Smooth muscle cell (in vitro differentiated cells): Measurements from ENCODE around the gene NFATC4. TPM values are rescaled to one million over a fixed set of nuclear protein-coding genes. Genes with fewer than 3 reads are reported as not detected.

Experiments used
- DNase-seq: peaks from one replicate; lab custom pipeline; 2025; ENCODE audit not compliant: unreplicated experiment; lab: John Stamatoyannopoulos, UW
- H2AFZ ChIP-seq: fragments of 200-600 bp; sonication (generic); 2 replicates; pipeline ENCODE4 v1.6.0; 2016; ENCODE audit warnings: antibody characterized with exemption, low read depth, mild to moderate bottlenecking
- H3F3A ChIP-seq: fragments of 200-600 bp; sonication (generic); 2 replicates; pipeline ENCODE4 v1.6.0; 2017; ENCODE audit warnings: antibody characterized with exemption, low read depth
- H3K27ac ChIP-seq: fragments of 200-600 bp; sonication (generic); 2 replicates; pipeline ENCODE4 v1.5.1; 2016; ENCODE audit warnings: low read depth, mild to moderate bottlenecking
- H3K27me3 ChIP-seq: fragments of 200-600 bp; sonication (generic); 2 replicates; pipeline ENCODE4 v1.6.1; 2016; ENCODE audit warnings: low read depth, mild to moderate bottlenecking
- H3K36me3 ChIP-seq: fragments of 200-600 bp; sonication (generic); 2 replicates; pipeline ENCODE4 v1.5.1; 2016; ENCODE audit warnings: low read depth
- H3K4me1 ChIP-seq: fragments of 200-600 bp; sonication (generic); 2 replicates; pipeline ENCODE4 v1.5.1; 2016; ENCODE audit warnings: low read depth
- H3K4me2 ChIP-seq: fragments of 200-600 bp; sonication (generic); 2 replicates; pipeline ENCODE4 v1.6.0; 2016; ENCODE audit warnings: mild to moderate bottlenecking
- H3K4me3 ChIP-seq: fragments of 200-600 bp; sonication (generic); 2 replicates; pipeline ENCODE4 v1.5.1; 2016; ENCODE audit warnings: mild to moderate bottlenecking
- H3K79me2 ChIP-seq: fragments of 200-600 bp; sonication (generic); 2 replicates; pipeline ENCODE4 v1.6.0; 2016; ENCODE audit warnings: low read depth, mild to moderate bottlenecking
- H3K9ac ChIP-seq: fragments of 200-600 bp; sonication (generic); 2 replicates; pipeline ENCODE4 v1.6.0; 2016; ENCODE audit warnings: low read depth
- H3K9me3 ChIP-seq: fragments of 200-600 bp; sonication (generic); replicated peaks from 2 replicates; pipeline ENCODE4 v1.5.1; 2016; ENCODE audit warnings: low read depth
- H4K20me1 ChIP-seq: fragments of 200-600 bp; sonication (generic); 2 replicates; pipeline ENCODE4 v1.6.0; 2016; ENCODE audit warnings: low read depth
- CTCF ChIP-seq: fragments of 200-600 bp; sonication (generic); IDR thresholded peaks from 2 replicates; pipeline ENCODE4 v1.5.1; 2017; ENCODE audit warnings: borderline replicate concordance, mild to moderate bottlenecking, antibody characterized with exemption; ENCODE audit not compliant: insufficient read depth, poor library complexity, severe bottlenecking
- WGBS: methylation state at CpG from one replicate; pipeline ENCODE4 v1.1.7; 2016; ENCODE audit warnings: low lambda C conversion rate; 5-methylcytosine and 5-hydroxymethylcytosine counted together
- polyA plus RNA-seq: library from polyadenylated mRNA; unstranded; fragments of >200 nt; fragmentation: Nextera tagmentation; extraction: Ambion mirVana; gene quantifications from 2 replicates; pipeline ENCODE4 v1.2.1, GENCODE V29; 2016
- total RNA-seq: library from RNA; depleted of rRNA; stranded (reverse); fragments of >200 nt; gene quantifications from 2 replicates; pipeline ENCODE4 v1.2.3, GENCODE V29; 2014

NFATC4 gene
- total and polyA plus RNA-seq, 2 experiments from 2014 or later = 44.6 to 84.7 TPM

DNA sequence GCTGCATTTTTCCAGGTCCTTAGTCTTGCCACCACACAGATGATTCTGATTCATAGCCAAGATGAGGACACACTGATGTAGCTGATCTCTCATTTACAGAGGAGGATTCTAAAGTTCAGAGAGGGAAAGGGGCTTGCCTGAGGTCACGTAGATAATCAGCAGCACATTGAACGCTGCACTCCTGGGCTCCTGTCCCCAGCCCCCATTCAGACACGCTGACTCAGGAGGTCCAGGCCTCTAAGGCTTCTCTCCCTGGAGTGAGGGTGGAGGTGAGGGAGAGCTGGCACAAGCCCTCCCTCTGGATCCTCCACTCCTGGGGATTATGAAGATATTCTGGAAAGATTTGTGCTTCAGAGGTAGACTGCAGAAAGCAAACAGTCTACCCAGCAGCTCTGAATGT lies 10.3 kb downstream of the NFATC4 start:
- no peak overlapping the region for H2AFZ ChIP-seq
- no peaks in the 10 kb centered on the region for H3K79me2 ChIP-seq
- H3K27ac ChIP-seq = no peak overlapping the region
- 69% methylated on average over 3 of the region's 3 CpGs for WGBS
- H4K20me1 ChIP-seq = peaks cover 14% of the 10 kb centered on the region
- no peak overlapping the region for H3K9ac ChIP-seq
- no peak for DNase-seq
- H3K4me1 ChIP-seq = no peaks in the 10 kb centered on the region
- no peak overlapping the region for H3K4me2 ChIP-seq
- H3K4me3 ChIP-seq = no peak overlapping the region
- no peak for TF ChIP-seq CTCF
- H3K9me3 ChIP-seq = no peaks in the 10 kb centered on the region
- no peaks in the 10 kb centered on the region for H3F3A ChIP-seq
- no peaks in the 10 kb centered on the region for H3K27me3 ChIP-seq
- H3K36me3 ChIP-seq = no peaks in the 10 kb centered on the region

- Histone ChIP-seq H3K4me2 (no peak overlapping the region), H3K27me3 (no peaks in the 10 kb centered on the region), H3K4me1 (no peaks in the 10 kb centered on the region), H3K36me3 (no peaks in the 10 kb centered on the region), H4K20me1 (peaks cover 9% of the 10 kb centered on the region), H3F3A (no peaks in the 10 kb centered on the region), H3K9ac (no peak overlapping the region), H3K4me3 (no peak overlapping the region), H3K9me3 (no peaks in the 10 kb centered on the region), H2AFZ (no peak overlapping the region), H3K79me2 (no peaks in the 10 kb centered on the region), H3K27ac (no peak overlapping the region)
- 87% methylated on average over 7 of the region's 7 CpGs for WGBS
- DNase-seq = no peak
- no peak for TF ChIP-seq CTCF
Measured at GRCh38 chr14:24378981-24379906, 11.3 kb downstream of the NFATC4 start.

DNA sequence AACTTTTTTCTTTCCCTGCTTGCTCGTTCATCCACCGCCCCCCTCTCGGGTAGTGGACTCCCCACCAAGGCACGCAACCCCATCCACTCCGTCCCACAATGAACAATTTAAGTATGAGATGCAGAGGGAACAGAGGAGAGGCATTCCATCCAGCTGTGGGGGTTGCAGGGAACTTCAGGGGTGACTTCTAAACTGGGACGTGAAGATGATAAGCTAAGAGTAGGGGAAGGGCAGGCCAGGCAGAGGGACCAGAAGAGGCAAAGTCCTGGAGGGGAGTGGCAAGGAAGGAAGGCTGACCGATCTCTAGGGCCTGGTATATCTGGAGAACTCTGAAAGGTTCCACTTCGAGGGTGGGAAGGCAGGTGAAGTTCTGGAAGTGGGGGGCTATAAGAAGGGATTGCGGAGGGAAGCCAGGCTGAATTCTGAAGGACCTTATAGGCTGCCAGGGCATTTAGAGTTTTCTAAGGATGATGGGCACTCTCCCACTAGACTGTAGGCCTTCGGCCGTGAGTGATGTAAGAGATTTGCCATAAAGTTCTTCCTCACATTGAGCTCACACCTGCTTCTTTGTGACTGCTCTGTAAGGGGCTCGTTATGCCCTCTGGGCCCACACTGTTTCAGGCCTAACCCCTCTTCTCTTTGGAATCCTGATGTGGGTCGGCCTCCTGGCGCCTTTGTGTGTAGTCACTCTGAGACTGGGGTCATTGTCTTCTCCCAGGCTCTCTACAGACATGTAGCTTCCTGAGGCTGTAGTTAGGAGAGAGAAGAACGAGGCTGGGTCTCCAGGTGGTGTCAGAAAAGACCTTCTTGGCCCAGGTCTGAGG lies 12.1 kb downstream of the NFATC4 start:
- Histone ChIP-seq H3K27ac (no peak overlapping the region), H3K9ac (no peak overlapping the region), H3F3A (no peaks in the 10 kb centered on the region), H3K4me2 (no peak overlapping the region), H3K36me3 (no peaks in the 10 kb centered on the region), H3K4me3 (no peak overlapping the region), H3K9me3 (no peaks in the 10 kb centered on the region), H2AFZ (no peak overlapping the region), H3K79me2 (no peaks in the 10 kb centered on the region), H4K20me1 (peaks cover under 1% of the 10 kb centered on the region), H3K4me1 (no peaks in the 10 kb centered on the region), H3K27me3 (no peaks in the 10 kb centered on the region)
- no peak for TF ChIP-seq CTCF
- WGBS = 85% methylated on average over 14 of the region's 15 CpGs
- no peak for DNase-seq
